BLaER1 treated with 17β-estradiol and CSF1 and Interleukin-3, amounts not matched to agents 10 nM and 100 nM (cell line): ENCODE measurements around the gene PLCL2.

Experiments
- H3K27ac ChIP-seq, 11 experiments: shearing (Covaris generic); formaldehyde crosslinking; 2 replicates each; pipeline ENCODE4 v1.8.1; 2022
- H3K27me3 ChIP-seq, 11 experiments: shearing (Covaris generic); formaldehyde crosslinking; 2 replicates each; pipeline ENCODE4 v1.8.1; 2022
- H3K36me3 ChIP-seq, 11 experiments: shearing (Covaris generic); formaldehyde crosslinking; 2 replicates each; pipeline ENCODE4 v1.8.1; 2022
- H3K4me1 ChIP-seq, 10 experiments: shearing (Covaris generic); formaldehyde crosslinking; 2 replicates each; pipeline ENCODE4 v1.8.1; 2022
- H3K4me2 ChIP-seq, 11 experiments: shearing (Covaris generic); formaldehyde crosslinking; 2 replicates each; pipeline ENCODE4 v1.8.1; 2022
- H3K4me3 ChIP-seq, 10 experiments: shearing (Covaris generic); formaldehyde crosslinking; 2 replicates each; pipeline ENCODE4 v1.8.1; 2022
- H3K9ac ChIP-seq, 11 experiments: shearing (Covaris generic); formaldehyde crosslinking; 2 replicates each; pipeline ENCODE4 v1.8.1; 2022
- H3K9me3 ChIP-seq, 11 experiments: shearing (Covaris generic); formaldehyde crosslinking; replicated peaks in 1 of 11; 2 replicates each; pipeline ENCODE4 v1.8.1; 2022
- H4K20me1 ChIP-seq, 11 experiments: shearing (Covaris generic); formaldehyde crosslinking; 2 replicates each; pipeline ENCODE4 v1.8.1; 2022
- Cebpa-rat ChIP-seq, 11 experiments: shearing (Covaris generic); IDR thresholded peaks; 2 replicates each; pipeline ENCODE4 v1.8.1; 2022

The PLCL2 gene

DNA sequence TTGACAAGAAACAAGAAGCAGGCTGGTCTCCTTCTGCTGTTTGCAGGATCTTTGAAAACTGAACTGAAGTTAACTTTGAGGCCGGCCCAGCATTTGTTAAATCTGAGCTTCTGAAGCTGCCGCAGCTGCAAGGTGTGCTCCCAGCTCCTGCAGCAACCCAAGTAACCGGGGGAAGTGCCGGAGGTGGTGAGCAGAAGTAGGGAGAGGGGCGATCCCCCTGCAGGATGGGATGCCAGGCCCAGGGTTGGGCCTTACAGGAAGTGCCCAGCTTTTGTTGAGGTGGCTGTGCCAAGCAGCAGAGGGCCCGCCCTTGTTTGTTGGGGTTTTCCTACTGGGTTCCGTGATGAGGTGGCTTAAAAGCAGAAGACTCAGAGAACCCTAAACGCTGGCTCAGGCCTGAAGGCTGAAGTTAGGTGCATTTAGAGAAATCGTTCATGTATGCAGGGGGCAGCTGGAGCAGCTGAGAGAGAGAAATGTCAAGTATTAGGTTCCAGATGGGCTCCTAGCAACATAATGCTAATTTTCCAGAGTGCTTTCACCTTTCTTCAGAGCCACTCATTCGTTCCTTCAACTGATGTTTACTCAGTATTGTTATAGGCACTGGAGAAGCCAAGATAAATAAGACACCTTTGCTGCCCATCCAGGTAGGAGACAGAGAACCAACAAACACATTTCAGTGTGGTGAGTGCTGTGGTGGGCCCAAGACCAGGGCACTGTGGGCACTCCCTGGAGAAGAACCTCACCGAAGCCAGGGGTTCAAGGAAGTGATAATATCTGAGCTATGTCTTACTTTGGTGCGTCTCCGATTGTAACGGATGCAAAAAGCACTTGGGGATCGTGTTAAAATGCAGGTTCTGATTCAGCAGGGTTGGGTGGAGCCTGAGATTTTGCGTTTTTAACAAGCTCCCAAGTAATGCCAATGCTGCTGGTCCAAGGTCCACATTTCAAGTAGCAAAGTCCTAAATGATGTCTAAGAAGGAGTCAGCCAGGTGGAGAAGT lies 42.2 kb upstream of the PLCL2 start:
- Histone ChIP-seq H3K27ac (peak overlapping the region; percentile 49 to 83 (median 67)), H3K4me2 (peak overlapping the region; percentile 47 to 83 (median 75)), H3K36me3 (no peaks in the 10 kb centered on the region)

DNA sequence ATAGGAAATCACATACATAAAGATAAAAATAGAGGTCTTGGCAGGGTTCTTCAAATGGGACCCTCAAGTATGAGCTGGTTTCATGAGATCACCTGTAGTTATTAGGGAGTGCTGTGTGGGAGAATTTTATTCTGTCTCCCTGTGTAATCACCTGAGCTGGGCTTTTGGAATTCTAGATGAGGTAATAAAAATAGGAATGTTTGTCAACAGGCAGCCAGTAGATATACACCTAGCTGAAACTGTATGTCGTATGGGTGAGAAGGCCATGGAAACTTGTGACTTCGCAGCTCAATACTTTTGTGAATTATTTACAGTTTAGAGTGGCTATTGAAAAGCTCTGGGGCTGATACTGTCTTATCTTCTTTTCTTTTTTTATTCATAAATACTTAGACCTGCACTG lies 40.5 kb upstream of the PLCL2 start:
- Histone ChIP-seq H3K27me3 (no peaks in the 10 kb centered on the region), H3K27ac (no peak overlapping the region), H4K20me1 (no peaks in the 10 kb centered on the region), H3K36me3 (no peaks in the 10 kb centered on the region), H3K4me2 (no peak overlapping the region), H3K4me1 (peaks cover 25 to 70% (median 35%) of the 10 kb centered on the region in 10 experiments), H3K4me3 (no peak overlapping the region), H3K9ac (no peak overlapping the region), H3K9me3 (no peaks in the 10 kb centered on the region)
- TF ChIP-seq Cebpa-rat (IDR thresholded peaks at IDR 0.05): no peak

More for the DNA sequence above, 42.2 kb upstream of the PLCL2 start:
- no peaks in the 10 kb centered on the region for H3K27me3 ChIP-seq
- no peaks in the 10 kb centered on the region for H3K9me3 ChIP-seq
- H3K4me1 ChIP-seq: peaks cover 36 to 68% (median 46%) of the 10 kb centered on the region in 10 experiments
- TF ChIP-seq Cebpa-rat (IDR thresholded peaks at IDR 0.05): no peak
- H3K4me3 ChIP-seq: 0 out of 20 replicates have a peak overlapping the region, but pooled peaks of 1 of the 10 experiments have one; percentile 9
- no peaks in the 10 kb centered on the region for H4K20me1 ChIP-seq
- H3K9ac ChIP-seq: peak overlapping the region; percentile 29 to 70 (median 53); a peak in 20 of 22 replicates

DNA sequence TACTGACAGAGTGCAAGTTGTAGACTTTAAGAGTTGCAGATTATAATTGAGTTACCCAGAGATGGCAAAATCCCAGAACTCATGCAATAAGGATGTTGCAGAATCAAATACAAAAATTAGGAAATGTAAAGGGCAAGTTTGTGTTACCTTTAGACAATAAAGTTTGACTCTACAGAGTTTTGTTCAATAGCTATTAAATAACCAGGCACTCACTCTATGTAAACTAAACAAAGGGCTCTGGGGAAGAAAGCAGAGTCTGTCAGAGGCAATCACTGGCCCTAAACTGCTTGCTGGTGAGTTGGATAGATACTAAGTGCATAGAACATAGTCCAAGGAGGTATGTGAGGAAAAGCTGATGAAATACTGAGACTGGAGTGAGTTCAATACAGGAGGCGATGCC lies 40.0 kb upstream of the PLCL2 start:
- no peaks in the 10 kb centered on the region for H3K27me3 ChIP-seq
- no peak overlapping the region for H3K4me2 ChIP-seq
- no peaks in the 10 kb centered on the region for H3K36me3 ChIP-seq
- H3K4me3 ChIP-seq: no peak overlapping the region
- peaks cover 31 to 74% (median 41%) of the 10 kb centered on the region in 10 experiments for H3K4me1 ChIP-seq
- no peak overlapping the region for H3K9ac ChIP-seq
- H3K9me3 ChIP-seq: 0 out of 22 replicates have a peak, but pooled peaks cover 0 to under 1% (median 0%) of the 10 kb centered on the region in 11 experiments
- no peaks in the 10 kb centered on the region for H4K20me1 ChIP-seq
- no peak for TF ChIP-seq Cebpa-rat (IDR thresholded peaks at IDR 0.05)
- no peak overlapping the region for H3K27ac ChIP-seq

DNA sequence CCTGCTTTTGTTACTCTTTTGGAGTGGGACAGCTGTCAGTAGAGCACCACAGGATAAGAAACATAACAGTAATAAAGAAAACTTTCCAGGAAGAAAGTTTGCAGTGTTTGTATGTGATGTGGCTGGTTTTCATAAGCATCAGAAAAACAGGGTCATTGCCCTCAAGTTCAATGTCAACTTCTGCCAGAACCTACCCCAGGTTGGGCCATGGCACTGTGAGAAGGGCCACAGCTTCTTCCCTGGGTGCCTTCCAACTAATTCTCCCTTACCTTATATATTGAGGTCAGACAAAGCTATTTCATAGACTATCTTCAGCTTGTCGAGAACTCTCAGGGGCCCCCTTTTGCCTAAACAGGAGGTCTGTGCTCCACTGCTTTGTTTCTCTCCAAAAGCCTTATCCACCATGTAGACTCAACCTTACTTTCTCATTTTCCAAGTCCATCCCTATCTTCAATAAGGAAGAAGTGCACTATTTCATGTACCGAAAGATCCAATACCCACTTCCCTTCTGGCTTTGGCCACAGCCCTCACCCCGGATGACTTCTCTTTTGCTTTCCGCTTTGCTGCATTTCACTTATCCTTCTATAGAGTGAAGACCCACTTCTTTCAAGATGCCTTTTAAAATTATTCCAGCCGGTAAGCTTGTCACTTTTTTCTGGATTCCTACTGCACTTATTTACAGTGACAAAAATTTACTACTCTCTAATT lies 38.2 kb upstream of the PLCL2 start:
- TF ChIP-seq Cebpa-rat (IDR thresholded peaks at IDR 0.05): no peak
- Histone ChIP-seq H3K4me2 (peak overlapping the region; percentile 3 to 69 (median 35); a peak in 18 of 22 replicates), H3K36me3 (no peaks in the 10 kb centered on the region), H3K9me3 (0 out of 22 replicates have a peak, but pooled peaks cover 0 to 7% (median 0%) of the 10 kb centered on the region in 11 experiments), H3K4me3 (no peak overlapping the region; a peak in 1 of 20 replicates), H3K4me1 (peaks cover 24 to 76% (median 36%) of the 10 kb centered on the region in 10 experiments), H3K27me3 (no peaks in the 10 kb centered on the region), H4K20me1 (no peaks in the 10 kb centered on the region), H3K27ac (peak overlapping the region in 2 of 11 experiments; percentile 18 to 25; a peak in 2 of 22 replicates), H3K9ac (peak overlapping the region in 1 of 11 experiments; percentile 0; a peak in 1 of 22 replicates)

DNA sequence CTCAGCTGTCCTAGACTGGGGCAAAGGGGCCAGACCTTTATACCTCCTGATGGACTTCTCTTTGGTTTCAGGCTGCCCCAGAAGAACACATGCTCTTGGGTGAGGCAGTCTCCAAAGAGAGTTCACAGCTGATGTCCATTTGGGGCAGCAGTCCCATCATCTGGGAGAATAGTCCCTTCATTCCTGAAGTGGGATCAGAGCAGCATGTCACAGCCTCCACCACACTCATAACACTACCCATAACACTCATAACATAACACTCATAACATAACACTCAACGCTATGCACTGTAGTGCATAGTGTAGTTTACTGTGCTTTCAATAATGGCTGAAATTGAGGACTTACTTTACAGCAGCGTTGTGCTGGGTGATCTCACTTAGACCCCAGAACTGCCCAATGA lies 36.7 kb upstream of the PLCL2 start:
- Histone ChIP-seq H3K9ac (no peak overlapping the region), H3K4me3 (no peak overlapping the region), H3K4me2 (peak overlapping the region in 2 of 11 experiments; percentile 61 to 66; a peak in 3 of 22 replicates), H4K20me1 (no peaks in the 10 kb centered on the region), H3K4me1 (peaks cover 9 to 61% (median 22%) of the 10 kb centered on the region in 10 experiments; a peak in 18 of 20 replicates), H3K27ac (no peak overlapping the region), H3K27me3 (no peaks in the 10 kb centered on the region), H3K9me3 (0 out of 22 replicates have a peak, but pooled peaks cover 0 to 7% (median 0%) of the 10 kb centered on the region in 11 experiments), H3K36me3 (no peaks in the 10 kb centered on the region)
- TF ChIP-seq Cebpa-rat (IDR thresholded peaks at IDR 0.05): no peak

DNA sequence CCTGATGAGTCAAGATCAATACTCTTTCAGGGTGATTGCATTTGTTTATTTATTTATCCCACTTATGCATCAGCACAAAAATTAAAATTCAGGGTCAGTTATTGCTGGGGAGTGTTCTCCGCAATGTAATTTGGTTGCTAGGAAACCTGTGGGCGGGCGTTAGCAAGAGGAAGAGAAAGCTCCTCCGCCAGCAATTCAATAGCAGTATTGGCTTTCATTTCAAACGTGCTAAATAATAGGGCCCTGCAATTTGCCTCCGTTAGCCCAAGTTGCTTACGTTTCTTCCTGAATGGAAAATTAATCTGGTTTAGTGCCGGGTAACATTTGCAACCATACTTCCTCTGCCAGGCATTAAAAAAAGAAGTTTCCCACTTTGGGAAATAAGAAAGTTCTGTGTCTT lies 35.5 kb upstream of the PLCL2 start:
- Histone ChIP-seq H3K36me3 (no peaks in the 10 kb centered on the region), H3K4me2 (peak overlapping the region; percentile 20 to 66 (median 49); a peak in 21 of 22 replicates), H3K27ac (peak overlapping the region in 4 of 11 experiments; percentile 36 to 70 (median 62); a peak in 5 of 22 replicates), H3K9me3 (0 out of 22 replicates have a peak, but pooled peaks cover 0 to 7% (median 0%) of the 10 kb centered on the region in 11 experiments), H4K20me1 (no peaks in the 10 kb centered on the region), H3K4me3 (peak overlapping the region in 1 of 10 experiments; percentile 2; a peak in 1 of 20 replicates), H3K27me3 (no peaks in the 10 kb centered on the region), H3K4me1 (peaks cover 6 to 52% (median 19%) of the 10 kb centered on the region in 10 experiments; a peak in 18 of 20 replicates), H3K9ac (peak overlapping the region in 3 of 11 experiments; percentile 37 to 65 (median 55); a peak in 3 of 22 replicates)
- TF ChIP-seq Cebpa-rat (IDR thresholded peaks at IDR 0.05): no peak

DNA sequence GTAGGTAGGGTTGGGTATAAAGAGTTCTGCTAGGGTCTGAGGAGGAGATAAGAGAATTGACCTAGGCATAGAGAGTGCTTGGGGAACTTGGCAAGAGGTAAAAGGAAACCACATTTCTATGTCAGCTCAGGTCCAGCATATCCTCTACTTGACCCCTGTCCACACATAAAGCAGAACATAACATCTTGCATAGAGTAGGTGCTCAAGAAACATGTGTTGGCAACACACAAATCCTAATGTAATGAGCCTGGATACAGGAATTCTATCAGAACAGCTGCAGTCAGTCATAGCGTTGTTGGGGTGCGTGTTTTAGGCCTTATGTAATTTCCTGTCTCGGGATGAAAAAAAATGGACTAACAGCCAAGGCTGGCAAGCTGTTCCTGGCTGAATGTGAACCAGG lies 35.0 kb upstream of the PLCL2 start:
- Histone ChIP-seq H3K9ac (peak overlapping the region in 3 of 11 experiments; percentile 37 to 65 (median 55); a peak in 3 of 22 replicates), H3K9me3 (0 out of 22 replicates have a peak, but pooled peaks cover 0 to 7% (median 0%) of the 10 kb centered on the region in 11 experiments), H3K4me3 (peak overlapping the region in 1 of 10 experiments; percentile 2; a peak in 1 of 20 replicates), H4K20me1 (no peaks in the 10 kb centered on the region), H3K4me2 (peak overlapping the region; percentile 20 to 66 (median 49); a peak in 19 of 22 replicates), H3K4me1 (peaks cover 6 to 52% (median 19%) of the 10 kb centered on the region in 10 experiments; a peak in 18 of 20 replicates), H3K27ac (peak overlapping the region in 4 of 11 experiments; percentile 36 to 70 (median 62); a peak in 5 of 22 replicates), H3K36me3 (no peaks in the 10 kb centered on the region), H3K27me3 (no peaks in the 10 kb centered on the region)
- no peak for TF ChIP-seq Cebpa-rat (IDR thresholded peaks at IDR 0.05)

DNA sequence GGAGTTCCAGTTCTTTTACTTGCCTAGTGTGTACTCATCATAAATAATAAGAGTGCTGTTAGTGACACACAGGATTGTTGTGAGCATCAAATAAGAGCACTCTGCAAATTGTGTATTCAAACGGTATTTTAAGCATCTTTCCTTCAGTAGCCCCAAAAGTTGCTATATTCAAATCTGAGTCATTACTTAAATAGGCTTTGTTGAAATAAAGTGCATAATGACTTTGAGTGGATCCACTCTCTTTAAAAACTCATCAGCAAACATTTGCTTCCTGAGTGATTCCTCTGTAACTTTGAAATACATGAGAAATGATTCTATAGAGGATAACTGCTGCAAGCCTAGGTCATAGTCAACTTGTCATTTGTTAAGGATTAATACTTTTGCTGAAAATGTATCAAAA lies 29.3 kb upstream of the PLCL2 start:
- Histone ChIP-seq H3K4me1 (peaks cover 0 to 5% (median 0%) of the 10 kb centered on the region in 10 experiments; a peak in 5 of 20 replicates), H3K4me3 (no peak overlapping the region), H3K4me2 (no peak overlapping the region), H4K20me1 (no peaks in the 10 kb centered on the region), H3K36me3 (no peaks in the 10 kb centered on the region), H3K27me3 (no peaks in the 10 kb centered on the region), H3K27ac (no peak overlapping the region), H3K9me3 (no peaks in the 10 kb centered on the region), H3K9ac (no peak overlapping the region)
- TF ChIP-seq Cebpa-rat (IDR thresholded peaks at IDR 0.05): no peak
